Measurements from ENCODE around the gene CCDC28B.

- TF ChIP-seq CTCF (conservative IDR thresholded peaks at IDR 0.05; ENCODE audit: low read length) (no peak), EZH2phosphoT487 (IDR thresholded peaks at IDR 0.05; ENCODE audit: borderline replicate concordance, low read depth, low read length) (no peak)
Measured at GRCh38 chr1:32221980-32222755, 21.8 kb downstream of the CCDC28B start, which contains the start of the genes EIF3I and TMEM234.
